Left renal pelvis (tissue), 4 donors: ENCODE measurements around the gene ANKH. TPM values are rescaled to one million over a fixed set of nuclear protein-coding genes. Genes with fewer than 3 reads are reported as not detected.
"Not testable (repeated sequence)": the region's sequence is repeated elsewhere in the genome, so short reads cannot be mapped to it uniquely, and the experiment has no call there.

Source experiments
- DNase-seq, 4 donors: peaks; one replicate each; pipeline ENCODE4 v3.0.0-alpha.2; 2013; ENCODE audit warnings: low read depth in 4 of 4, low spot score in 3 of 4
- polyA plus RNA-seq, 4 donors: library from polyadenylated mRNA; unstranded; fragments of 120-200 nt; gene quantifications; one replicate each; pipeline ENCODE4 v1.2.1, GENCODE V29; 2013; ENCODE audit not compliant: insufficient read length in 4 of 4

The ANKH gene
- polyA plus RNA-seq, 4 donors, result 11.0 to 22.5 (median 15.8) TPM

DNA sequence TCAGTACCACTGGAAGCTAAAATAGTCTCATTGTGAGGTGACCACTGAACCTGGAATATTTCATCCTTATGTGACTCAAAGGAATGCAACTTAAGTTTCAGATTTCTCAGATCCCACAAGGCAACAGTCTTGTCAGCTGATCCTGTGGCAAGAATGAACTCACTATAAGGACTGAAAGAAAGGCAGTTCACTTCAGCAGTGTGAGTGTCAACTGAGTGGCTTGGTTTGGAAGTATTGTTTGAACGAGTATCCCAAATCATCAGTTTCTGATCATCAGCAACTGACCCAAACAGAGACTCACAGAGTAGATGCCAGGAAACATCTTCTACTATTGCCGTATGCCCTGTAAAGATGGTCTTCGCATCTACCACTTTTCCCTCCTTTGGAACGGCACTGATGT, 74.2 kb downstream of the ANKH start:
- DNase-seq, result not testable (repeated sequence)

DNA sequence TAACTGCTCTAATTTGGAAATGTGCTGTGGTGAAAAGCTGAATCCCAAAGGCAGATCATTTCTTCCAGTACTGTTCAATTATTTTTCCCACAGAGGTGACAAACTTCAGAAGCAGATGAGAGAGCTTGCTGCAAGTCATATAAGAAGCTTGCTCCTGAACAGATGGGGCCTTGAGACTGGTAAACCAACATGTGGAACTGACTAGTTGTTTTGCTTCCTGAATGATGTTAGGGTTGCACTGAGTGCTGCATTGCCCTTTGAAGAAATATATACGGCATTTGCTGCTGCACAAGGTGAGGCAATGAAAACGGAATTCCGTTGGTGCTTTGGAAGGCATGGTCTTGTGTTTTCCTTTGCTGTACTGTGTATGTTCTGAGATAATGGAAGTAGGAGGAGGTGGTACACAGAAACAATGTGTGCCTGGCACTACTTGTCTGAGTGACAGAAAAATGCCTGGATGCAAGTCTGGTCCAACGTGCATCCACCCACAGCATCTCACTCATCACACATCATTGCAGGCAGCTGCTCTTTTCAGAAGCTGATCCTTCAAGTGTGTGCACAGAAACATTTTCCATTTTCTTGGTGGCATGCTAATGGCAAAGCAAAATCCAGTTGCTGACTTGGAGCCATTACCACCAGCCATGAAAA, 76.9 kb downstream of the ANKH start:
- DNase-seq, result no peak

DNA sequence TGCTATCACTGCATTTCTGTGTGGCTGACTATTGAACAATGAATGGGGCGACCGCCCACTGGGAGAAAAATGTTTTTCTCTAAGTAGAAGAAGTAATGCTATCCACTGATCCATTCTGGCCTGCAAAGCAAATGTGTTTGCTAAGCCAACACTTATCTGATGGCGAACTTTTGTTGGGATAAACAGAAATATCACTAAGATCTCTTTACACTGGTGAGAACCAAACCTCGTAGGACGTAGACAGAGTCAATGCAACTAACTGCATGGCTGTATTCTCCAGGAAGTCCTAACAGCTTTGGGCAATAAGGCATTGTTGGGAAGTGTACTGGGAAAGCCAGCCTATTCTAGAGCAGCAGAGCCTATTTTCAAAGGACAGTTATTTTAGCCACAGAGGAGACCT, 77.7 kb downstream of the ANKH start:
- DNase-seq, result no peak

DNA sequence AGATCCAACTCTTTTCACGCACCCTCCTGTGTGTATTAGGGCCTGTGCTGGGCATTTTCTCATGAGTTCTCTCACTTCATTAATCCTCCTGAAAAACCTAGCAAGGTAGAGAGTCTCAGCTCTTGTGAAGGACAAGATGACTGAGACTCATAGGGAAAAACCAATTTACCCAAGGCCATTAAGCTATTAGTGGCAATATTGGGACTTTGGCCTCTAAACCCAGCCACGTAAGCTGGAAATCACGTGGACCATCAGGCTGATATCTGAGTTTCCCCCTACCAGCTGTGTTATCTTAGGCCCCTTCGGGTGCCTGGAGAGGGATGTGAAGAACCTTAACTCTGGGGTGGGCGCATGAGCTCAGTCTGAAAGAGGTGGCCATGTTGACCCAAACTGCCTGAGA, 80.7 kb downstream of the ANKH start:
- no peak for DNase-seq

DNA sequence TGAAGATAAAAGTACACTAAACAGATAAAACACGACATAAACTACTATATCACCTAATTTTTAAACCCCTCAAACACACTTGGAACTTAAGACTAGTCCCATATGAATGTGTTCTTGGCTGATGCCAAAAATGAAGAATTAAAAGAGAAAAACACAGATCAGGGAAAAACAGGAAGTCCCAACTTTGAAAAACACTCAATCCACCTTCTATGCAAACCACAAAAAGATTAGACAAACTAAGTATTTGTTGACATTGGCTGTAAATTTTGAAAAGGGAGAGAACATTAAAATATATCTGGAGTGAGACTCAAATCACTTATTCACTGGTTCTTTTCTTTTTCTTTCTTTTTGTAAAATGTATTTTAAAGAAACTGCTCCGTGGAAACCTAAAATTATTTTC, 81.4 kb downstream of the ANKH start:
- DNase-seq, result no peak

DNA sequence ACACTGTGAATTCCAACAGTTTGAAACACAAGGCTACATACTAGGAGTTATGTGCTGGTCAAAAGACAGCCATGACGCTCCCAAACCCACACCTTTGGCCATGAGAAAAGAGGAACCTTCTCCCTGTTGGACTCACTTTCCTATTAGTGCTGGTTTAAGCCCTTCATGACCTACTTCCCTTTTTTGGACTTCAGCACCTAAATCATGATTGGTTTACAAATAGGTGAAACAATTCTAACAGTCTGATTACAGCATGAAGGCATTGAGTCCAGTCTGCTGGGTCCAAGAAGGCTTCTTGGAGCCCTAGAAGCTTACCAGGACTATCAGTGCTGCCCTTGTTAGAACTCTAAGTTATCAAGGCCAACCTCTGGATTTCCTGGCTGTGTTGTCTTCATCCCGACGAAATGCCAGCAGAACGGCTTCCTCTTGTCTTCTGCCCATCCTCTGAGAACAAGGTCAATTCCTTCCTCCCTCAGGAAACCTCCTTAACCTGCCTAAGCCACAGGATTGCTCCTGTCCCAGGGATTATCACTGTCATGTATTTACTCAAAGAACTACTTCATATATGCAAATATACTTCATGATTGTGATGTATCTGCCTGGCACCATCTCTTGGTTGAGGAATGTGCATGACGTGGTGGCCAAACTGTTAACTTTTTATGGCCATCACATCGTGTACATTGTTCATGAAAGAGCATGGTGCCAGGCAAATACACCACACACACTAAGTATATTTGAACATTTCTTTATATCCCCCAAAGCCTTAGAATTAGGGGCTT, 83.6 kb downstream of the ANKH start:
- no peak for DNase-seq

DNA sequence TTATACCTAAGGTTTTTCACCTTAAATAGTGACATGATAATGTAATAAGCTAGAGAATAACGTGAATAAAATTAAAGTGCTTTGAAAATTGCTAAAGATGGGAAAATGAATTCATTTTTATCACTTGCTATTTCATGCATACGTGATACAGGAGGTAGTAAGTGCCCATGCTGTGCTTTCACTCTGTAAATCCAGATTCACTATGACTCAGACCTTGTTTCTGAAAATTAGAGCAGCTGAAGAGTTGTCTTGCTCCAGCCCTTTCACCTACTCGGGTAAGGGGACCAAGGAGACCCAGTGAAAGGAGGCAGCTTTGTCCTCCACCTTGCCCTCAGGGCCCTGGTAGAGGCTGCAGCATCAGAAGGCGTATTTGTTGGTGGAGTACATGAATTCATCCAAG, 87.9 kb downstream of the ANKH start:
- no peak for DNase-seq

DNA sequence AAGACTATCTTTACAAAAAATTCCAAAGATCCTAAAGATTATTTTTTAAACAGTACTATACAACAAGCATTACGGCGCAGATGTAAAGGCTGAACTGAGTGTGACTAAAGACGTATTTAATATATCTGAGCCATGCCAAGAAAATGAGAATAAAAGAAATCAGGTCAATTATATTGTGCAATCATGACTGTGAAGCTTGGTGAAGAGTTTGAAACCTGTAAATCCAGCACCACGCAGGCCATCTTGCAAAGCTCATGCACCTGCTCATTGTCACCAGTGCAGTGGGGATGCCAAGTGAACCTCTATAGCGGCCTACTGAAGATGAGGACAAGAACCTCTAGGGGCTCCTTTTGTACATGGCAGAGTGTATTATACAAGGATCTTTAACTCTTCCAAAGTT, 89.0 kb downstream of the ANKH start:
- no peak for DNase-seq

DNA sequence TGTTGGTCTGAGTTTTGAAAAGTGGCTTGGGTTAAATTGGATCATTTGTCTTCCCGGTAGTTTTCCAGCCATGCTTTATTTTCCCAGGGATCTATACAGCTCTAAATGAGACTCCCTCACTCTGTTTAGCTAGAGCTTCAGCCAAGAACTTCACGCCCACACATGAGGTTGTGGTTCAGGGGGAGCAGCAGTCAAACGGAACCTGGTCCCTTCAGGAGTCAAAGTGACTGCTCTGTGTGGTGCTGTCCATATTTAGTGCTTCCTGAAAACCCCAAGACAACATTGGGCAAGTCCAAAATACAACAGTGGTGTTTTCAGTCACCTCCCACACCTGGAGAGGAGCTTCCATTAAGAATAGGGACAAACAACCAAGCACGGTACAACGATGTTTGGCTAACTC, 90.5 kb downstream of the ANKH start:
- DNase-seq, result no peak

DNA sequence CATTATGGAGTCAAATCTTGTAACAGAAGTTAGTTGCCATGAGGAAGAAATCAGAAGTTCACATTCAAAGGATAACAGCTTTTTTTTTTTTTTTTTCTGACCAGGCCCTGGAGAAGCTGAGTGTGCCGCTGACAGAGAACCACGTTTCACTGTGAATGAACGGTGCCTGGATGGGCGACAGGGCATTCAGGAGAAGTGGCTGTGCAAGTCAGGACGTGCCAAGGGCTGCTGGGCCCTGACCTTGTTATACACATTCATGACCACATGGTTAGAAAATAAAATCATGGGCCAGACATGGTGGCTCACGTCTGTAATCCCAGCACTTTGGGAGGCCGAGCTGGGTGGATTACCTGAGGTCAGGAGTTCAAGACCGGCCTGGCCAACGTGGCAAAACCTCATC, 91.6 kb downstream of the ANKH start:
- no peak for DNase-seq

DNA sequence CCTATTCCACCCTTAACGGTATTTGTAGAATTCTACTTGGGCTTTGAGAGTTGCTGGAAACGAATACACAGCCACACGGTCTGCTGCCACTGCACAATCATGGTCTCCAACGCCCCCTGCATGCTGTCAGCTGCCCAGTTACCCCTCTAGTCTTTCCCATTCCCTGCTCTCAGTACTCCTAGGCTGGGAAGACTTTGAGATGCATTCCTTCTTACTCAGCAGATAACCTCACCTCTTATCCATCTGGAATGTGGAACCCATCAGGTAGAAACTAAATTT, 92.8 kb downstream of the ANKH start:
- DNase-seq, result no peak

DNA sequence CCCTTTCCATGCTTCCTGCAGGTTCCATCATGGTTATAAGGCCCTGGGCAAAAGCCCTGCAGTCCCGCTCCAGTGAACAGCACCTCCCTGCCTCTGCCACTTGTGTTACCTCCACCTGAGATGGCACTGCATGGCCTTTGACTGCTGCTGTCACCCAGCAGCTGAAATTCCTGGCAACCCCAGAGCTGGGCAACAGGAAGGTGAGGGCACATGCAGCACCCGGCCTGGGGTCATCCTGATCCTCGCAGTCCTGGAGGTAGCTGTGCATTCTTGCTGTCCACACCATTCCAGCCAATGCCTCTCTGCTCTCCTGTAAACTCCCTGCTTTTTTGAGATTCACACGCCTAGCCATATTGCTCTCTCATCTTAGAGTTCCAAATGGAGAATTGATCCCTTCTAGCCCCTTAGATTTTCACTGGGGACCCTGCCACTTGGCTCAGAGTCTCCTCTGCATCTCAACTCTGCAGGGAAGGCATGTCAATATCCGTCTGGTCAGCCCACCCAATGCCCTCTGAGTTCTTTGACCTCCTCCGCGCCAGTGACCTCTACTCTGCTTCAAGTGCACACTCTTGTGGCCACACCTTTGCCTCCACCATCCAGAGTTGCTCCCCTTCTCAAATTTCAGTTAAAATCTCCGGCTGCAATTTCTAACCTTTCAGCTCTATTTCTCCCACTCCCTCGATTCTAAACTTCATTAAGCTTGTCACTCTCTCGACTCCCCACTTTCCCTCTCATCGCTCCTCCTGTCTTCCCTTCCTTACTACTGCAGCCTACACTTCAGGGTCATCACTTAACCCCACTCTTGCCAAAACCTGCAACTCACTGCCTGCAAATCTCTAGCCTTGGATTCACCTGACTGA, 93.4 kb downstream of the ANKH start:
- no peak for DNase-seq

DNA sequence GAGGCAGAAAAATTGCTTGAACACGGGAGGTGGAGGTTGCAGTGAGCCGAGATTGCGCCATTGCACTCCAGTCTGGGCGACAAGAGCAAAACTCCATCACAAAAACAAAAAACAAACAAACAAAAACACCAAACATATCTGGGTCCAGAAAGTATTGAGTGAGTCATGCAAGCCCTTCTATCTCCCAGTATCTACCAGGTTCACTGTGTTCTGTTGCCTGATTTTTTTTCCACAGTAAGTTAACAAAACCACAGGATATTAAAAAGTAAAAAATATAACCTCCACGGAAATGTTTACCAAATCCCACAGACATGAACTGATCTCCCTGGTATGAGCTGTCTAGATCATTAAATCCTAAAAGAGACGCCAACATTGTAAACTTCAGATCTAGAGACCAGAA, 94.4 kb downstream of the ANKH start:
- DNase-seq, result no peak

DNA sequence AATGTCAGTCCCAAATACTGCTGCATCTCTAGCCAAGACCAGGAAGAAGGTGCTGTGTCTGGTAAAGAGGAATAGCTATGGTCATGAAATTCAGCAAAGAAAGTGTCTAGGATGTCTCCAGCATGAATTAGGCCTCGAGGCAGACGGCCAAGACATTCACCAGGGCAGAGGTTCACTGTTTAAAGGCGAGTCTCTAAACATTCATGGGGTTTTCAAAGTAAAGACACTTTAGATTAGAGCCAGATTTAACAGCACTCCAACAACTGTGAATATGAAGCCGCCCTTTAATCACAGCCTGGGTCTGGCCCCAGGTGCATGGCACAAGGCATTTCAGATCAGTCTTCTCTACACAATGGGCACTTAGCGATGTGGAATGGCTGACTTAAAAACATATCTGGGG, 95.0 kb downstream of the ANKH start:
- no peak for DNase-seq

DNA sequence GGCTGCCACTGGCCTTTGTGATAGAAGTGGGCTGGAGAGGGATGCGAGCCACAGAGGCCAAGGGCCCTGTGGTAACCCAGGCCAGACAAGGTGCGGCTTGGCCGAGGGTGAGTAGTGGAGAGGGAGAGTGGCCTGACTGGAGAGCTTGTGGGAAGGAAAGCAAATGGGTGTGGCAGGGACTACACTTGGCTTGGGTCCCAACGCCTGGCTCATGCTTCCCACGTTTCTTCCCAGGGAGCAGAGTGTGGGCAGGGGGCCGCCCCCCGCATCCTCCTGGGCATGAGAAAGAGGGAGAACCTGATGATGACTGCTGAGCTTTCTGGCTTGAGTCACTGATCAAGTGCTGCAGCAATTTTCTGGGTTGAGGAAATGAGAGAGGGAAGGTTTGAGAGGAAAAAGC, 95.7 kb downstream of the ANKH start:
- DNase-seq, result no peak

DNA sequence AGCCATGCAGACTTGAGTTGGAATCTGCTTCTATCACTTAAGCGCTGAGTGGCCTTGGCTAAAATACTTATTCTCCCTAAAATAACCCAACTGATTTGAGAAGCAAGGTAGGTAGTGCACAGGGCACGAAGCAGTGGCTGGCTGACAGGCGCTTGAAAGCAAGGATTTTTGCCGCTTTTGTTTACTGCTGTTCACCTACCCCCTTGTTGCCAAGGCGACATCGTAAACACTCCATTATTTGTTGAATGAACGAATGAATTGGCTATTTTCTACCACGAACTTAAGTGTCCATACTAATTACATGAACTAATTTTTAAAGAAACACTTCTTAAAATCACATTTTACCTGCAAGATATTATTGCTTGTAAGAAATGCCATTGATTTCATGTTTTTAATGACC, 98.0 kb downstream of the ANKH start:
- no peak for DNase-seq

DNA sequence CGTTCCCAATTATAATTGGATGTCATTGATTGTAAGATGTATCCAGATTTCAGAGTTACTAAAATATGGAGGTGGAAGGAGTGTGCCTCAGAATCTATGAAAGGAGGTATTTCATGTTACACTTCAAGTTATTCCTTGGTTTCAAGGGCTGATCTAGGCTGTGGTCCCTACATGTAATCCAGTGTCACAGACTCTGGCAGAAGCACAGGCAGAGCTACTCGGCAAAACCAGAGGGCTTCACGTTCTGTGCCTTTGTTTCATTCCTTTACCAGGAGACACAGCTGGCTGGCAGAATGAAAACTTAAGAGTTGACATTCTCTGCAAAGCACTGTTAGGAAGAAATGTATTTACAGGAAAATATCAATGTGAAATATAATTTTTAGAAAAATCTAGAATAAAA, 99.6 kb downstream of the ANKH start:
- DNase-seq, result no peak

DNA sequence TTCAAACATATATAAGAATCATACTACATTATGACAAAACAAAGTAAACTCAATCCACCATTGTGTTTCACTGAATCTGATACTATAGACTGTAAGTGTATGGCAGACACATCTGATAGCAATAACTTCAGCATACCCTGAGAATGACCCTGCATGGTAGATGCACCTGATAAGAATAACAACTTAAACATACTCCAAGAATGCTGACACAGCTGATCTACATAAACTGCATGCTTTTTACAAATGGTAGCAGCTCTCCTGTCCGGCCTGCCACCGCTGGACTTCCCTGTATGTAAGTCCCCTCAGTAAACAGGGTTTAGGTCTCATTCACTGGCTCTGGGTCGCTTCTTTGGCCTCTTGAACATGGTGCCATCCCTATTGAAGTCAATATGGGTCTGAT, 100.4 kb downstream of the ANKH start:
- no peak for DNase-seq

DNA sequence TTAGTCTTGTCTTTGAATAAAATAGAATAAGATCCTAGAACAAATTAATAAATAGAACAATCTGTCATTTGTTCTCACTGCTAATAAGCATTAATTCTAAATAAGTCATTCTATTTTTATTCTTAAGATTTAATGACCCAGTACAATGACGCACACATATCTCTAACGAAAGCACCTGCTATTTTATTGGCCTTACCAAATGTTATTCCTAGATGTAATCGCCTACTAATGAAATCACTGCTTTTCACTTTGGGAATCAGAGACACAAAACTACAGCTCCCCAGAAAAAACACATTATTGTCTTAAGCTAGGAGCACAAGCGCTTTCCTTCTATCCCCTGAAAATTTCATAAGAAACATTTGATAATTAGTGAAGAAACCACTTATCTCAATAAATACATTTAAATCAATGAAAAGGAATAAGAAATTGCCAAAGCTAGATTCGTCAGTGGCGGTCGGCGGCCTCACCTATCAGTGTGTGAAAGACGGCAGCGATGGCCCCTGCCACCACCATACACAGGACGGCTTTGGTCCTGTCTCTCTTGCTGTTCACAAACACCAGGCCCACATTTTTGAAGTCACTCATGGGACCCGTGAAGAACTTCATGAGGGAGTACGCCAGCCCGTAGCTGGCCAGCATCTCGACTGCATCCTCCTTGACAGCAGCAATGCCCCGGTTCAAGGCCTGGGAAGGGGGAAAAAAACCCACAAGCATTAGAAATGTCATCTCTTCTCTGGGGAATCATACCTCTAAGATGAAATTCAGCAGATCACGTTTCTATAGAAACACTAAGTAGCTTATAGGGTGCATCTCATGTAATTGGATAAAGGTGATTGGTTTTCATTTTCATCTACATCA, 102.8 kb downstream of the ANKH start:
- DNase-seq, result no peak

DNA sequence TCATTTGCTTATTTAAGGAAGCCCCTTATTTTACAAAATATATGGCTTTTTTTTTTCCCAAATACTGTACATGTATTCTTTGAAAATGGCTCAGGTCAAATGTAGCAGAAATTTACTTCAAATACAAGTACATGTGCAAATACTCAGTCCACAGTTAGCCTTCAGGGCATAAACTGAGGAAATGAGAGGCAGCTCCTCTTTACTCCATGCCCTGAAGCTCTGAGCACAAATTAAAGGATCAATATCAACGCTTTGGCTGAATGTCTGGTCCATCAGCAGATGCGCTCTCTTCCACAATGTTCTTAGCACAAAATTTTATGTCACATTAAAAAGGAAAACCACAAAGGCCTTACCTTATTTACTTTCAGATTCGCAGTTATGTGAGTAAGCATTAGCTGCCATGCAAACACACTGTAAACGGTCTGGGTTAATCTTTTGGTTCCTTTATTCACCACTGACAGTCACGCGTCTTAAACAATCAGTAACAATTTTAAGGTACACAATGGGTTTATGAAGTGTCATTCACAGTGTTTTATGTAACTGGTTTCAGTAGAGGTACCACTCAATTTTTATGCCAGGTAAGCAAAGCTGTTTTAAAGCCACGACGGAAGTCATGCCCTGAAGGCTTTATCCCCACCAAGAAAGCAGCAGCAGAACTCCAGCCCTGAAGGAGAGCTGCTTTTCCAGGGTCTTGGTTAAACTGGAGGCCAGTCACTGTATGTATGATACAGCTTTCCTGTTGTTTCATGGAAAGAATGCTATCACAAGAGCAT, 103.7 kb downstream of the ANKH start:
- no peak for DNase-seq
